ENCODE measurements around the gene THYN1. TPM values are rescaled to one million over a fixed set of nuclear protein-coding genes. Genes with fewer than 3 reads are reported as not detected.

THYN1 gene
- total RNA-seq, 4 donors from 2014 or later, result 26.9 to 76.5 (median 59.6) TPM

DNA sequence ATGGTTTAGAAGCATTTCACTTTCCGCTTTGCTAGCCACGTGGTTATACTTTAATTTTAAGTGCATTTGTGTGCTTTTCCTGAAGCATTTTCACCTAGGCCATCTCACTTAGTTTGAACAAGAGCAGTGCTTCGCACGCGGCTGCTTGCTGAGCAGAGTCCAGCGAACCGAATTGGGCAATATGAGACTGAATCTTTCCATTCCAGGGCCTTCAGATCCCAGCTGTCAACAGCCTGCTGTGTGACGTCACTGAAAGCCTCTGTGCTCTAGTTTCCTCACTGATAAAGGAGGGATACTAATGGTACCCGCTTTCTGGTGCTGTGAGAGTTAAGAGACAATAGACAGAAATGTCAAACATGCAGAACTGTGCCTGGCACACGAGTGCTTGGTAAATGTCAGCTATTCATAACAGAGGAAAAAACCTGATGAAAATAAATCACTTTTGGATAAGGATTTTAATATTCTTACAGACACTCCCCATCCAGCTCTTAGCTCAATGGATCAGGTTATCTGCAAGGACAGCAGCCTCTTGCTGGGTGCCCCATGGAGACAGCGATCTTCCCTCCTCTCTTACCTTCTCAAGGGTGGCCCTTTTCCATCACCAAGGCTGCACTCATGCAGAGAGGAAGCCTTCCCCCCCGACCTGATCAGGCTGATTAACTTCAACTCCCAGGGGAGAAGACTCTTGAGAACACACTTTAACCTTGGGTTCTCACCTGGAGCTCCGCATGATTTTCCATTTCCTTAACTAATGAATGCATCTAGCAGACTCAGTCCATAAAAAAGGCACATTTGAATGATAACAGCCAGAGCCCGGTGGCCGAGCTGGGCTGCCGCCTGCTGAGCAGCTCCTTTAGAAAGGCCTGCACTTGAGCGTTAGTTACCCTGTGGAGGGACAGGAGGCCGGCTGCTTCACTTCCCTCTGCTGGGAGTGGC lies 19.5 kb upstream of the THYN1 start:
- TF ChIP-seq, protein P1, sequence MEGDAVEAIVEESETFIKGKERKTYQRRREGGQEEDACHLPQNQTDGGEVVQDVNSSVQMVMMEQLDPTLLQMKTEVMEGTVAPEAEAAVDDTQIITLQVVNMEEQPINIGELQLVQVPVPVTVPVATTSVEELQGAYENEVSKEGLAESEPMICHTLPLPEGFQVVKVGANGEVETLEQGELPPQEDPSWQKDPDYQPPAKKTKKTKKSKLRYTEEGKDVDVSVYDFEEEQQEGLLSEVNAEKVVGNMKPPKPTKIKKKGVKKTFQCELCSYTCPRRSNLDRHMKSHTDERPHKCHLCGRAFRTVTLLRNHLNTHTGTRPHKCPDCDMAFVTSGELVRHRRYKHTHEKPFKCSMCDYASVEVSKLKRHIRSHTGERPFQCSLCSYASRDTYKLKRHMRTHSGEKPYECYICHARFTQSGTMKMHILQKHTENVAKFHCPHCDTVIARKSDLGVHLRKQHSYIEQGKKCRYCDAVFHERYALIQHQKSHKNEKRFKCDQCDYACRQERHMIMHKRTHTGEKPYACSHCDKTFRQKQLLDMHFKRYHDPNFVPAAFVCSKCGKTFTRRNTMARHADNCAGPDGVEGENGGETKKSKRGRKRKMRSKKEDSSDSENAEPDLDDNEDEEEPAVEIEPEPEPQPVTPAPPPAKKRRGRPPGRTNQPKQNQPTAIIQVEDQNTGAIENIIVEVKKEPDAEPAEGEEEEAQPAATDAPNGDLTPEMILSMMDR (IDR thresholded peaks at IDR 0.05), result no peak
- no peak for DNase-seq (ENCODE audit: low spot score)
- no peak for ATAC-seq (ENCODE audit: low FRiP score)

DNA sequence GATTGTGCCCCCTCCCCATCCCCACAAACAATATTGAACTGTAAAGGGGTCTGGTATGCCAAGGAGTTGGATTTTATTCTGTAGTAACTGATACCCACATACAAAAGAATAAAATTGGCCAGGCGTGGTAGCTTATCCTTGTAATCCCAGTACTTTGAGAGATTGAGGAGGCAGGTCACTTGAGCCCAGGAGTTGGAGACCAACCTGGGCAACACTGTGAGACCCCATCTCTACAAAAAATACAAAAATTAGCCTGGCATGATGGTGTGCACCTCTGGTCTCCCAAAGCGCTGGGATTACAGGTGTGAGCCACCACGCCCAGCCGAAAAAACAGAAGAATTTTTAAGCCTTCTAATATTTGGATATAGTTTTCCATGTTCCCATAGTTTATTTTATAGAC lies 18.8 kb upstream of the THYN1 start:
- ATAC-seq (ENCODE audit: low FRiP score) (no peak), DNase-seq (ENCODE audit: low spot score) (no peak)
- TF ChIP-seq, protein P1 (IDR thresholded peaks at IDR 0.05), result no peak

DNA sequence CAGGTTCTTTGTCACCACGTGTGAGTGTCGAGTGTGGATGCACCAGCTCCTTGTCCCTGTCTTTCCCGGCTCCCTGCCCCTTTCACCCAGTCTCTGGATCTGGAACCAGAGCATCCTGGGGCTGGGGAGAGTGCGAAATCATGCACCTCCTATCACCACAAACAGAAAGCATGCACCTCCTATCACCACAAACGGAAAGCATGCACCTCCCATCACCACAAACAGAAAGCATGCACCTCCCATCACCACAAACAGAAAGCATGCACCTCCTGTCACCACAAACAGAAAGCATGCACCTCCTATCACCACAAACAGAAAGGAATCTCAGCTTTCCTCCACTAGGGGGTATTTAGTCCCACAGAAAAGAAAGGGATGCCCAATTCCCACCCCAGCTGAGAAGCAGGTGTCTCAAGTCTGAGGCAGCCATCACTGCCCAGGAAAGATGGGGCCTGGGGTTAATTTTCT lies 17.1 kb upstream of the THYN1 start:
- TF ChIP-seq, protein P1 (IDR thresholded peaks at IDR 0.05), result no peak
- no peak for ATAC-seq (ENCODE audit: low FRiP score)
- no peak for DNase-seq (ENCODE audit: low spot score)

DNA sequence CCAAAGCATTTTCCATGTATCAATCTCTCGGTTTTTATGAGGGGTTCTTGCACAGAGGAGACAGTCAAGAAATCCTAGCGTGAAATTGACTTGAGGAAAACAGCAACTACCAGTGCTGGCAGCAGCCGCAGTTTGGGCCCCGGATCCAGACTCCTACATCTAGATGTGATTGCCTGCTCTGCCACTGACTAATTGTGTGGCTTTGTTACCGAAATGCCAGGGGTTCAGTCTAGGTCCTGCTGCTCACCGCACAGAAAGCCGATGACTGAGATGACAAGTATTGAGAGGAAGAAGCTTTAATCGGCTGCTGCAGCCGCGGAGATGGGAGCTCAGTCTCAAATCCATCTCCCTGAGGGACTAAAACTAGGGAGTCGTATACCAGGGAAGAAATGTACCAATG lies 14.8 kb upstream of the THYN1 start:
- TF ChIP-seq, protein P1 (IDR thresholded peaks at IDR 0.05), result no peak
- DNase-seq (ENCODE audit: low spot score) (no peak), ATAC-seq (ENCODE audit: low FRiP score) (no peak)

DNA sequence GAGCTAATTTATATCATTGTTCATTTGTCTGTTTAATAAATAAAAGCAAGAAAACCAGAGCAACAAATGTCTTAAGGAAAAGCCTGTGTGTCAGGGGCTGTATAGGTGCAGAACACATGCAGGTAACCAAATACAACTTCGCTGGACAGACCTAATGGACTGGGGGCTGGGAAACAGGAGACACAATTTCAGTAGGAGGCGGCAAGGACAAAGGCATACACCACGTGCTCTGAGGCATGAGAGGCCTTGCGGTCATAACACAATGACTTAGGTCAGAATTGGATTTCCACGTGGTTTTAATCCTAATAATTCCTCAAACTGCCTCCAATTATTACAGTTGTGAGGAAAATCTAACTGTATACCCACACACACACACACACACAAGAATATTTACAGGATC lies 14.3 kb upstream of the THYN1 start:
- TF ChIP-seq, protein P1 (IDR thresholded peaks at IDR 0.05), result no peak
- DNase-seq (ENCODE audit: low spot score), result no peak
- ATAC-seq (ENCODE audit: low FRiP score), result no peak

DNA sequence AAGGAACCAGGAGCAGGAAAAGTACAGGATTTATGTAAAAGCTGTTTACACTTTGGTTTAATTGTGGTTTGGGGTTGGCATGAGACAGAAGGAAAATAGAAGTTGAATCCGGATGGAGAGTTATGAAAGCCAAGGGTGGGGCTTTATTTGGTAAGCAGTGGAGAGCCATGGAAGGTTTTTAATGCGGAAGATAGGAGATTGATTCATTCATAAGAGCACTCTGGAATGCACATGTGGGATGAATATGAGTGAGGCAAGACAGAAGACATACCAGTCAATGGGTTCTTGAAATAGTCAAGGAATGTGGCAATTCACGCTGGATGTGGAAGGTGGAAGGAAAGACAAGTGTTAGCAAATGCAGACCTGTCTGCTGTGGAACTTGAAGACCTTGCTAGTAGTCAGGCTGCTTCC lies 13.7 kb upstream of the THYN1 start:
- ATAC-seq (ENCODE audit: low FRiP score) (peak; percentile 86), DNase-seq (ENCODE audit: low spot score) (no peak)
- TF ChIP-seq, protein P1 (IDR thresholded peaks at IDR 0.05), result no peak

DNA sequence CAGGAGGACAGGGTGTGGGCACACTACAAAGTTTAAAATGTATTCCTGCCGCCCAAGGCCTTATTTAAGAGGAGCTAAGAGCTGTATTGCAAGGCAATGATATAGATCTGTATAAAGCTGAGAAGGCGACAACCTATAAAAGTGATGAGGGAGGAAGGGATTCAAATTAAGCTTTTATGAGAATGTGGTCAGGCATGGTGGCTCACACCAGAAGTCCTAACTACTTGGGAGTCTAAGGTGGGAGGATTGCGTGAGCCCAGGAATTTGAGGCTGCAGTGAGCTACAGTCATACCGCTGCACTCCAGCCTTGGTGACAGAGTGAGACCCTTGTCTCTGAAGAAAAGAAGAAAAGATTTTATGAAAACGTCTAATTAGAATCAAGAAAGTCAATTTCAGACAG lies 13.3 kb upstream of the THYN1 start:
- ATAC-seq (ENCODE audit: low FRiP score), result no peak
- DNase-seq (ENCODE audit: low spot score), result no peak
- TF ChIP-seq, protein P1 (IDR thresholded peaks at IDR 0.05), result no peak

All from omental fat pad (tissue), 4 donors.